ENCODE results near the gene LRP10.

Gene LRP10

GRCh38 chr14:22887260-22887989 is 15.9 kb downstream of the LRP10 start:
- DNase-seq, result peak in 3 of 4 experiments; percentile 29 to 46 (median 35)

GRCh38 chr14:22887990-22888378 is 16.4 kb downstream of the LRP10 start:
- no peak for DNase-seq

- DNase-seq, result no peak
Measured at GRCh38 chr14:22888662-22889061, 17.1 kb downstream of the LRP10 start.

GRCh38 chr14:22890416-22890815 is 18.9 kb downstream of the LRP10 start:
- DNase-seq, result no peak

GRCh38 chr14:22892488-22892887 is 20.9 kb downstream of the LRP10 start:
- DNase-seq, result no peak

GRCh38 chr14:22893706-22894105 is 22.2 kb downstream of the LRP10 start:
- DNase-seq, result no peak

- no peak for DNase-seq
Measured at GRCh38 chr14:22895402-22895801, 23.9 kb downstream of the LRP10 start.

- DNase-seq, result no peak
Measured at GRCh38 chr14:22896356-22896755, 24.8 kb downstream of the LRP10 start.

GRCh38 chr14:22896760-22897159 is 25.2 kb downstream of the LRP10 start:
- no peak for DNase-seq

GRCh38 chr14:22897357-22897756 is 25.8 kb downstream of the LRP10 start:
- no peak for DNase-seq

- no peak for DNase-seq
Measured at GRCh38 chr14:22898302-22899090, 27.0 kb downstream of the LRP10 start.

GRCh38 chr14:22900081-22900799 is 28.7 kb downstream of the LRP10 start:
- DNase-seq, result peak; percentile 55 to 78 (median 67)

GRCh38 chr14:22901799-22902198 is 30.3 kb downstream of the LRP10 start:
- no peak for DNase-seq

- no peak for DNase-seq
Measured at GRCh38 chr14:22903742-22904087, 32.2 kb downstream of the LRP10 start.

GRCh38 chr14:22905627-22906026 is 34.1 kb downstream of the LRP10 start:
- no peak for DNase-seq

- DNase-seq, result no peak
Measured at GRCh38 chr14:22906073-22906472, 34.5 kb downstream of the LRP10 start.

- DNase-seq, result no peak
Measured at GRCh38 chr14:22907429-22907828, 35.9 kb downstream of the LRP10 start.

- DNase-seq, result peak in 3 of 4 experiments; percentile 29 to 53 (median 31)
Measured at GRCh38 chr14:22908601-22909000, 37.1 kb downstream of the LRP10 start.

- no peak for DNase-seq
Measured at GRCh38 chr14:22910916-22911315, 39.4 kb downstream of the LRP10 start.

- DNase-seq, result peak in 3 of 4 experiments; percentile 41 to 67 (median 65)
Measured at GRCh38 chr14:22914836-22915235, 43.3 kb downstream of the LRP10 start.

GRCh38 chr14:22915886-22916521 is 44.5 kb downstream of the LRP10 start:
- DNase-seq, result peak; percentile 71 to 87 (median 84)

- DNase-seq, result peak; percentile 99 to 100 (median 100)
Measured at GRCh38 chr14:22918804-22919600, 47.5 kb downstream of the LRP10 start, which contains the start of gene RBM23. TSS of gene RBM23 (minus strand) at chr14:22919149.
